Testis (tissue), 2 donors: ENCODE data around the gene ANO3.

Source experiments
- POLR2A ChIP-seq: fragments of 450-650 bp; IDR thresholded peaks from one replicate; pipeline ENCODE4 v1.6.1; 2017; ENCODE audit warnings: antibody characterized with exemption, mild to moderate bottlenecking, moderate library complexity
- TF ChIP-seq, protein P1 (sequence below), 3 experiments: fragments of 450-650 bp in 2 of 3; fragments of 200-600 bp in 1 of 3; sonication (generic) in 1 of 3; IDR thresholded peaks; one replicate each; pipeline ENCODE4 v1.5.1; 2016 to 2019; ENCODE audit warnings: antibody characterized with exemption in 3 of 3, mild to moderate bottlenecking in 2 of 3, moderate library complexity in 1 of 3

GRCh38 chr11:26622181-26622580 lies 290.3 kb downstream of the ANO3 start:
- TF ChIP-seq, protein P1, sequence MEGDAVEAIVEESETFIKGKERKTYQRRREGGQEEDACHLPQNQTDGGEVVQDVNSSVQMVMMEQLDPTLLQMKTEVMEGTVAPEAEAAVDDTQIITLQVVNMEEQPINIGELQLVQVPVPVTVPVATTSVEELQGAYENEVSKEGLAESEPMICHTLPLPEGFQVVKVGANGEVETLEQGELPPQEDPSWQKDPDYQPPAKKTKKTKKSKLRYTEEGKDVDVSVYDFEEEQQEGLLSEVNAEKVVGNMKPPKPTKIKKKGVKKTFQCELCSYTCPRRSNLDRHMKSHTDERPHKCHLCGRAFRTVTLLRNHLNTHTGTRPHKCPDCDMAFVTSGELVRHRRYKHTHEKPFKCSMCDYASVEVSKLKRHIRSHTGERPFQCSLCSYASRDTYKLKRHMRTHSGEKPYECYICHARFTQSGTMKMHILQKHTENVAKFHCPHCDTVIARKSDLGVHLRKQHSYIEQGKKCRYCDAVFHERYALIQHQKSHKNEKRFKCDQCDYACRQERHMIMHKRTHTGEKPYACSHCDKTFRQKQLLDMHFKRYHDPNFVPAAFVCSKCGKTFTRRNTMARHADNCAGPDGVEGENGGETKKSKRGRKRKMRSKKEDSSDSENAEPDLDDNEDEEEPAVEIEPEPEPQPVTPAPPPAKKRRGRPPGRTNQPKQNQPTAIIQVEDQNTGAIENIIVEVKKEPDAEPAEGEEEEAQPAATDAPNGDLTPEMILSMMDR (IDR thresholded peaks at IDR 0.05): no peak
- no peak for TF ChIP-seq POLR2A
